Breast epithelium (tissue), 3 donors: Measurements from ENCODE around the gene TEAD2.

Experiments used
- POLR2A ChIP-seq: fragments of 450-650 bp; IDR thresholded peaks from one replicate; pipeline ENCODE4 v1.6.1; 2016; ENCODE audit warnings: antibody characterized with exemption, mild to moderate bottlenecking, moderate library complexity
- POLR2AphosphoS5 ChIP-seq, 3 donors: sonication (generic); formaldehyde crosslinking; IDR thresholded peaks; one replicate each; pipeline ENCODE4 v1.6.1; 2017; ENCODE audit warnings: antibody characterized with exemption in 3 of 3
- TF ChIP-seq, protein P1 (sequence below), 3 donors: fragments of 450-650 bp; IDR thresholded peaks; one replicate each; pipeline ENCODE4 v1.5.1; 2016 to 2017; ENCODE audit warnings: antibody characterized with exemption in 3 of 3, mild to moderate bottlenecking in 3 of 3, moderate library complexity in 3 of 3

DNA sequence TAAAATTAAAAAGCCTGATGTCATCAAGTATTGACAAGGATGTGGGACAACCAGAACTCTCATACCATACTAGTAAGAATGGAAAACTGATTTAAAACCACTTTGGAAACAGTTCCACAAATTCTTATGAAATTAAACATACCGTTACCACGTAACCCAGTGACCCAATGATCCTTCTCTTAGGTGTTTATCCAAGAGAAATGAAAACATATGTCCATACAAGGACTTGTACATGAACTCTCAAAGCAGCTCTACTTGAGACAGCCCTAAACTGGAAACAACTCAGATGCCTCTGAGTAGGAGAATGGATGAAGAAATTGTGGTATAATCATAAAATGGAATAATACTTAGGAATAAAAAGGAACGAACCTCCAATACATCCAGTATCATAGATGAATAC, 64.8 kb downstream of the TEAD2 start:
- TF ChIP-seq, protein P1, sequence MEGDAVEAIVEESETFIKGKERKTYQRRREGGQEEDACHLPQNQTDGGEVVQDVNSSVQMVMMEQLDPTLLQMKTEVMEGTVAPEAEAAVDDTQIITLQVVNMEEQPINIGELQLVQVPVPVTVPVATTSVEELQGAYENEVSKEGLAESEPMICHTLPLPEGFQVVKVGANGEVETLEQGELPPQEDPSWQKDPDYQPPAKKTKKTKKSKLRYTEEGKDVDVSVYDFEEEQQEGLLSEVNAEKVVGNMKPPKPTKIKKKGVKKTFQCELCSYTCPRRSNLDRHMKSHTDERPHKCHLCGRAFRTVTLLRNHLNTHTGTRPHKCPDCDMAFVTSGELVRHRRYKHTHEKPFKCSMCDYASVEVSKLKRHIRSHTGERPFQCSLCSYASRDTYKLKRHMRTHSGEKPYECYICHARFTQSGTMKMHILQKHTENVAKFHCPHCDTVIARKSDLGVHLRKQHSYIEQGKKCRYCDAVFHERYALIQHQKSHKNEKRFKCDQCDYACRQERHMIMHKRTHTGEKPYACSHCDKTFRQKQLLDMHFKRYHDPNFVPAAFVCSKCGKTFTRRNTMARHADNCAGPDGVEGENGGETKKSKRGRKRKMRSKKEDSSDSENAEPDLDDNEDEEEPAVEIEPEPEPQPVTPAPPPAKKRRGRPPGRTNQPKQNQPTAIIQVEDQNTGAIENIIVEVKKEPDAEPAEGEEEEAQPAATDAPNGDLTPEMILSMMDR (IDR thresholded peaks at IDR 0.05) = no peak
- TF ChIP-seq POLR2AphosphoS5 (IDR thresholded peaks at IDR 0.05) = no peak
- TF ChIP-seq POLR2A = no peak
